GM18951 (cell line): ENCODE measurements around the gene TRIM16.

Experiments
- in situ Hi-C: fragments of 300-500 bp; cut with MboI; formaldehyde crosslinking; loops from one replicate; pipeline ENCODE4 v1.12.0; 2022; ENCODE audit warnings: low sequenced_read_pairs, mixed read lengths, inconsistent platforms; ENCODE audit not compliant: unreplicated experiment

TRIM16 gene

DNA sequence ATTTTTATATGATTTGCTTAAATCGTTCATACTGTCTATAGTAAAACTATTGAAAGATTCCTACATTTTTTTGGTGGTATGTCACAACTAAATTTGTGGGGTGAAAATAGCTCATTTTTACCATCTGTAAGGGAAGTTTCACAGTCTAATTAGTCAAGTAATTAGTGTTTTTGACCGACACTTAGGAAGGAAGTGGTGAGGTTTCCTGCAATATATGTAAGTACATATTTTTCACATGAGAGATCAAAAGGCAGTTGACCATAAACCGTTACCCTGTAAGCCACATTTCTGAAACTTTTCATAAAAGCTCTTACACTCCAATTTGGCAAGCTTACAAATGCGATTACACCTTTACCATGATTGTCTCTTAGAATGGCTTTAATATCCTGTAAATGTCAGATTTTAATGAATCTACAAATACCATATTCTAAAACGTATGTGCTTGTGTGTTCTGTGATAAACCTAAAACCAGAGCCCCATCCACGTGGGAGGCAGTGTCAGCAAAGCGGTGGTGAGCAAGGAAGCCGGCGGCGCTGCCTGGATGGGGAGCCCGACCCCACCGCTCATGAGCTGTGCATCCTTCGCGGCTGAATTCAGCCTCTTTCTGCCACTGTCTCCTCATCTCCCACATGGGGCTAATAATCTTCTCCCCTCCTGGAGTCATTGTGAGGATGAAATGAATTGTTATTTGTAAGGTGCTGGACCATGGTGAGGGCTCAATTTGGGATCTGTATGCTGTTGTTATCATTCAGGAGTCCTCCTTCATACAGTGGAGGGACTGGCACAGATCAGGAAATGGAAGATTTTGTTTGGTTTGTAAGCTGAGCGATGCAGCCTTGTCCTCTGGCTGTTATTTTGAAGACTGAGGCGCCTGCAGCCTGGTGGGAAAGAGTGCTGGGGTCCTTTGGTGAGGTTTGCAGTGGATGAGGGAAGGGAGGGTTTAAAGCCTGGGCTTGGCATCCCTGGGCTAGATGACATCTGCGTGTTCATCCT is 94.3 kb downstream of the TRIM16 start:
- in situ Hi-C loops: loop anchor here (10.0 kb wide), 1 partner anchor 1405 kb away; no protein-coding TSS in a partner anchor

- in situ Hi-C loops: loop anchor here (10.0 kb wide), 1 partner anchor 1403 kb away; no protein-coding TSS in a partner anchor
These were observed 96.1 kb downstream of the TRIM16 start for GRCh38 chr17:15588017-15588416.

DNA sequence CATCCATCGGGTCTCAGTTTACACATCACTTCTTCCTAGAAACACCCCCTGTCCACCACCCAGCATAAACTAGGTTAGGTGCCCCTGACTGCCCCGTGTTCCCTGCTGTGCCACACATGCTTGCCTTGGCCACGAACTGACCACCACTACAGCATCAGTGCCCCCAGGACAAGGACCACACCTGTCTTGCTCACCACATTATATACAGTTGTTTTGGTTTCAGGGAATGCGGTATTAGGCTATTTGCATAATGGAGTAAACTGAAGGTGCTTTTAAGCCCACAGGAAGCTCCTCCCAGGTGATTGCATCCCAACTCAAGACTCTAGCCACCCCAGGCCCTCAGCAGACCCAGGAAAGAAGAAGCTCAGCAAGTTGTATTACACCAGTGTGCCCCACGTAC is 100.8 kb downstream of the TRIM16 start:
- in situ Hi-C loops: loop anchor here (10.0 kb wide), 1 partner anchor 1399 kb away; no protein-coding TSS in a partner anchor

GRCh38 chr17:15581462-15581861 is 102.6 kb downstream of the TRIM16 start:
- in situ Hi-C loops: loop anchor here (10.0 kb wide), 1 partner anchor 1397 kb away; no protein-coding TSS in a partner anchor
